HG02678 (cell line): Measurements from ENCODE around the gene PLEKHS1.
"Not testable (repeated sequence)": the region's sequence is repeated elsewhere in the genome, so short reads cannot be mapped to it uniquely, and the experiment has no call there.

Experiments used
- ATAC-seq: cut with Tn5 transposase; IDR thresholded peaks from one replicate; pipeline ENCODE4 v1.9.1; 2021; ENCODE audit warnings: mild to moderate bottlenecking, moderate library complexity; ENCODE audit not compliant: unreplicated experiment

PLEKHS1 gene

GRCh38 chr10:113739577-113739976, 11.9 kb upstream of the PLEKHS1 start:
- no peak for ATAC-seq

GRCh38 chr10:113740850-113741249, 10.6 kb upstream of the PLEKHS1 start:
- ATAC-seq: no peak

- no peak for ATAC-seq
Measured at GRCh38 chr10:113742466-113742865, 9.0 kb upstream of the PLEKHS1 start.

- no peak for ATAC-seq
Measured at GRCh38 chr10:113743594-113743993, 7.9 kb upstream of the PLEKHS1 start.

- no peak for ATAC-seq
Measured at GRCh38 chr10:113745374-113745773, 6.1 kb upstream of the PLEKHS1 start.

- no peak for ATAC-seq
Measured at GRCh38 chr10:113746217-113746957, 5.1 kb upstream of the PLEKHS1 start.

GRCh38 chr10:113752553-113752952, 1.1 kb downstream of the PLEKHS1 start:
- ATAC-seq: no peak

GRCh38 chr10:113753020-113753692, 1.7 kb downstream of the PLEKHS1 start:
- no peak for ATAC-seq

GRCh38 chr10:113754125-113754524, 2.6 kb downstream of the PLEKHS1 start:
- ATAC-seq: no peak

- ATAC-seq: no peak
Measured at GRCh38 chr10:113754768-113755167, 3.3 kb downstream of the PLEKHS1 start.

GRCh38 chr10:113756940-113757543, 5.6 kb downstream of the PLEKHS1 start:
- ATAC-seq: no peak

- ATAC-seq: no peak
Measured at GRCh38 chr10:113762083-113762482, 10.6 kb downstream of the PLEKHS1 start.

GRCh38 chr10:113764582-113764981, 13.1 kb downstream of the PLEKHS1 start:
- ATAC-seq: no peak

- ATAC-seq: no peak
Measured at GRCh38 chr10:113765910-113766309, 14.4 kb downstream of the PLEKHS1 start.

- ATAC-seq: no peak
Measured at GRCh38 chr10:113767222-113767621, 15.7 kb downstream of the PLEKHS1 start.

- ATAC-seq: no peak
Measured at GRCh38 chr10:113770346-113770745, 18.9 kb downstream of the PLEKHS1 start.

- not testable (repeated sequence) for ATAC-seq
Measured at GRCh38 chr10:113771131-113771530, 19.6 kb downstream of the PLEKHS1 start.

GRCh38 chr10:113775686-113776294, 24.3 kb downstream of the PLEKHS1 start:
- no peak for ATAC-seq

GRCh38 chr10:113776553-113776952, 25.1 kb downstream of the PLEKHS1 start:
- no peak for ATAC-seq

- no peak for ATAC-seq
Measured at GRCh38 chr10:113780681-113781250, 29.3 kb downstream of the PLEKHS1 start.

- ATAC-seq: no peak
Measured at GRCh38 chr10:113782367-113782766, 30.9 kb downstream of the PLEKHS1 start.
